ENCODE measurements around the gene TLE1.

Gene TLE1

DNA sequence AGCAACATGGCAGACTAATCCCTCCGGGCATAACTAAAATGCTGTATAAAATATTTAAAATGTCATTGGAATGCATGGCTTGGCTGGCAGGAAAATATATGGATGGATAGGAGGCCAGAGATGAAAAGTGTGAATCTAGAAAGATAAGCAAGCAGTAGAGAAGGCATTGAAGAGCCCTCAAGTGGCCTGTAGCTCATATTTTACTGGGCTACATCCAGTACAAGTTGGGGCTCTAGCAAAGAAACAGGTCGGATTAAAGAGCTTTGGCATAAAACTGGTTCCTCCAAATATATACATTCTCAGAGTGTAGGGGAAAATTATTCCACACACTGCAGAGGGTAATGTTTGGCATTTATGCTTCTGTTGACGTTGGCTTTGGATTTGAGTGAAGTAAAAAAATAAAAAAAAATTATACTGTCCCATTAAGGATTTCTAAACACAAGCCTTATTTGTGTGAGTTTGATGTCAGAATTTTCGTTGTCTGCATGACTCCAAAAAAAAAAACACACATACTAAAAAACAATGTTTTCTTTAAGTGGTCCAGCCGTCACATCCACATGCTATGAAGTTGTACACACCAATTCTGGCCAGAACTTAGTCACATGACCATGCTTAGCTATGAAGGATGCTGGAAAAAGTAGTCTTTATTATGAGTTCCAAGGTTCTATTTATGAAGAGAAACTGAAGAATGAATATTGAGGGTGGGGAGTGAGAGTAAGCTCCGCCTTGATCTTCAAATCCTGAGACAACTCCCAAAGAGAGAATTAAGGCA, 147.0 kb downstream of the TLE1 start:
- no peak overlapping the region for H3K27ac ChIP-seq
- POLR2A ChIA-PET (ENCODE audit: low non-redundant PET) = no interaction called here
- TF ChIP-seq, protein P1, sequence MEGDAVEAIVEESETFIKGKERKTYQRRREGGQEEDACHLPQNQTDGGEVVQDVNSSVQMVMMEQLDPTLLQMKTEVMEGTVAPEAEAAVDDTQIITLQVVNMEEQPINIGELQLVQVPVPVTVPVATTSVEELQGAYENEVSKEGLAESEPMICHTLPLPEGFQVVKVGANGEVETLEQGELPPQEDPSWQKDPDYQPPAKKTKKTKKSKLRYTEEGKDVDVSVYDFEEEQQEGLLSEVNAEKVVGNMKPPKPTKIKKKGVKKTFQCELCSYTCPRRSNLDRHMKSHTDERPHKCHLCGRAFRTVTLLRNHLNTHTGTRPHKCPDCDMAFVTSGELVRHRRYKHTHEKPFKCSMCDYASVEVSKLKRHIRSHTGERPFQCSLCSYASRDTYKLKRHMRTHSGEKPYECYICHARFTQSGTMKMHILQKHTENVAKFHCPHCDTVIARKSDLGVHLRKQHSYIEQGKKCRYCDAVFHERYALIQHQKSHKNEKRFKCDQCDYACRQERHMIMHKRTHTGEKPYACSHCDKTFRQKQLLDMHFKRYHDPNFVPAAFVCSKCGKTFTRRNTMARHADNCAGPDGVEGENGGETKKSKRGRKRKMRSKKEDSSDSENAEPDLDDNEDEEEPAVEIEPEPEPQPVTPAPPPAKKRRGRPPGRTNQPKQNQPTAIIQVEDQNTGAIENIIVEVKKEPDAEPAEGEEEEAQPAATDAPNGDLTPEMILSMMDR (conservative IDR thresholded peaks at IDR 0.05; ENCODE audit: low read depth) = no peak
- no peak for DNase-seq (ENCODE audit: low spot score)
- CTCF ChIA-PET = interaction anchor here (0.7 to 1.1 kb wide), 2 partner anchors 20 to 407 kb away, joined by 3 read pairs; no protein-coding TSS in a partner anchor

DNA sequence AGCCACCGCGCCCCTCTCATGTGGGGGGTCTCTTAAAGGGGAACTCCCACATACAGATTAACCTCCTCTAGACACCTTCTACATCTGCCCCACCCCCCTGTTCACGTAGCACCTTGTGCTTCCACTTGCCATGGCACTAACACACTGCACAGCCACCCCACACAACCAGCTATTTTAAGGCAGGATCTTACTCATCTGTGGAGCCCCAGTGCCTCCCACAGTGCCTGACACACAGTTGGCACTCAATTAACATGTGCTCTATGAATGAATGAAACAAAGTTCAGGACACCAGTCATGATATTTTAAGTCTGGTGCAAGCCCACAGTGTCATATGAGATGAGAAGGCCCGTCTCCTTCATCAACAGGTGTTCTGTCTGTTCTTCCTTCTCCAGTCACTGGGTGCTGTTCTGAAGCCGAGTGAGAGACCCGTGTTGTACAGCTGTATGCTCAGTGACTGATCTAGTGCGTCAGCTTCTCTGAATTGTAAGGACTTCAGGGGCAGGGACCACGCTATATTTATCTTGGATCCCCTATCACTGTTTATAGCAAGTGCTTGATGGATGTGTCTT, 149.1 kb downstream of the TLE1 start:
- DNase-seq (ENCODE audit: low spot score) = no peak
- TF ChIP-seq, protein P1 (conservative IDR thresholded peaks at IDR 0.05; ENCODE audit: low read depth) = no peak
- CTCF ChIA-PET = no interaction called here
- H3K27ac ChIP-seq = no peak overlapping the region
- POLR2A ChIA-PET (ENCODE audit: low non-redundant PET) = no interaction called here

DNA sequence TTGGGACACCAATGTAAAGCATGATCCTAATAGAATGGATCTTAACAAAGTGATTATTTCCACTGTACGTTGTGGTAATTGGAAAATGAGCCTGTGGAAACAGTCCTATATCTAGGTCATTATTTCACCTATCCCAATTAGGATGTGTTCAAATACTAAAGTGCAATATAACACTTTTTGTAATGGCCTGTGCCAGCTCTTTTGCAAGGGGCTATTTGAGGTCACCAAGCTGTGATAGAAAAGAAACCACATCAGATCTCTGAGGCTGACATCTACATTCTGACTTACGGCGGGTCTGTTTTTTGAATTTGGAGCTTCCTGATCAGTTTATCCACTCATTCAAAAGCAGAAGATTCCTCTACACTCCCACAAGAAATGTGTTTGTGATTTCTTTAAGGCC, 150.0 kb downstream of the TLE1 start:
- ChIA-PET POLR2A (ENCODE audit: low non-redundant PET) (no interaction called here), CTCF (interaction anchor here (0.5 to 1.0 kb wide), 2 partner anchors 17 to 134 kb away, joined by 3 to 4 read pairs; no protein-coding TSS in a partner anchor)
- TF ChIP-seq, protein P1 (conservative IDR thresholded peaks at IDR 0.05; ENCODE audit: low read depth) = no peak
- no peak overlapping the region for H3K27ac ChIP-seq
- DNase-seq (ENCODE audit: low spot score) = no peak

DNA sequence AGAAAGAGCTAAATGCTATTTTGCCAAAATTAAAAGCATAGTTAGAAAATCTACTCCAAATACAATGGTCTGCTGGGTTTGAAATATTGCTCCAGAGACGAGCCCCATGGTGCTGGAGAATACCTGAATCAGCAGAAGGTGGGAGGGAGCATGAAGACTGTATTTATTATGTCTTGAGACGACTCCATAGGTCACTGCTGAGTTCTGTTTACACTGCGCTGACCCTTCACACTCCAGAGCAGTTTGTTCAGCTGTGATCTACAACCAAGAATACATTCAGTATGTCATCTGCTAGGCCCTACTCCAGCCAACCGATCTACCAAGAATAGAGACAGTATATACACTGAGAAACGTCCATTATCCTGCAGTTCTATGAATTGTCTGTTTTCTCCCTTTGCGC, 150.5 kb downstream of the TLE1 start:
- DNase-seq (ENCODE audit: low spot score) = no peak
- TF ChIP-seq, protein P1 (conservative IDR thresholded peaks at IDR 0.05; ENCODE audit: low read depth) = no peak
- POLR2A ChIA-PET (ENCODE audit: low non-redundant PET) = no interaction called here
- CTCF ChIA-PET = interaction anchor here (1.0 kb wide), 1 partner anchor 16 kb away, joined by 3 read pairs; no protein-coding TSS in a partner anchor
- no peak overlapping the region for H3K27ac ChIP-seq

DNA sequence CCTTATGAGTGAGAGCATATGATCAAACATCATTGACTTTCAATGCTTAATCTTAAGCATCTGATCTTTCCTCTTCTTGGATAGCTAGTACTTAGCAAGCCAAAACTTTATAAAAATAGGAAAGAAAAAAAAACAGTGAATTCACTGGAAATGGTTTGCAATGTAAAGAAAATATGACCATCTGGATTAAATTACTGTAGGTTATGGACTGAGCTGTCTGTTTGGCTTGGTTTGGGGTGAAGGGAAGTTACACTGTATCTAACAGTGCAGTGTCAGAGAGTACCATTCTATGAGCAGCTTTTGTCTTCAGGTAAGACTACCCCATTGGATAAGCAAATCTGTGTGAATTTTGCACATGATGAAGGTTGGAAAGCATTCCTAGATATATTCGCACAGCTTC, 151.4 kb downstream of the TLE1 start:
- ChIA-PET POLR2A (ENCODE audit: low non-redundant PET) (interaction anchor here (0.7 kb wide), 1 partner anchor 545 kb away, joined by 5 read pairs; no protein-coding TSS in a partner anchor), CTCF (interaction anchor here (0.5 to 0.7 kb wide), 4 partner anchors 28 to 465 kb away, joined by 3 to 5 read pairs (median 3); no protein-coding TSS in a partner anchor)
- H3K27ac ChIP-seq = no peak overlapping the region
- TF ChIP-seq, protein P1 (conservative IDR thresholded peaks at IDR 0.05; ENCODE audit: low read depth) = no peak
- DNase-seq (ENCODE audit: low spot score) = no peak

DNA sequence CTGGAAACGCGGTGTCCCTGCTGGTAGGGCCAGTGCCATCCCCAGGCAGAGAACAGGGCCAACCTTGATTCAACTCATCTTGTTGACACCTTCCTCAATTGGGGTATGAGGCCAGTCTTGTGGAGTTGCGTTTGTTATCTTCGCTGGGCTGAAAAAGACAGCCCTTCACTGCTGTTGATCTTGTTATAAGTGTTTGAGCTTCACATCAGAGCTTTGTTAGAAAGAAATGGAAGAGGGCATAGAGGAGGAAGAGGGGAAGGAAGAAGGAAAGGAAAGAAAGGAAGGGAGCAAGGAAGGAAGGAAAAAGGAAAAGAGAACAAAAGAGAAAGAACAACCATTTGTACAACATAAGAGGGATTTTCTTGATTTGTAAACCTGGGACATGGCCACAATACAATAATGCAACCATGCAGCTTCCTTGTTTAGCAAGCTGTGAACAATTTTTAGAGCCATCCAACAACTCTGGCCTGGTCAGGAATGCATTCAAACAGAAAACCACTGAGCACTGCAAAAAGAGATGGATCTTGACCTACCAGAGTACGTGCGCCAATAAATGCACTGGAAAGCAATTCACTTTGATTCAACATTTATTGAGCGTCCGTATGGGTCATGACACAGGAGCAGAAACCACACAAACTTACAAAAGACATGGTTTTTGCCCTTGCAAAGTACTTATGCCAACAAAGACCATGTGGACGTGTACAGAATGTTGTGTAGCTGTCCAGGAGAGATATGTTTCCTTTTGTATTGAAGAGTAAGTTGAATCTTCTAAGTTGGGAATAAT, 152.9 kb downstream of the TLE1 start:
- ChIA-PET CTCF (no interaction called here), POLR2A (ENCODE audit: low non-redundant PET) (no interaction called here)
- no peak for DNase-seq (ENCODE audit: low spot score)

More for the DNA sequence above, 152.9 kb downstream of the TLE1 start:
- TF ChIP-seq, protein P1 (conservative IDR thresholded peaks at IDR 0.05; ENCODE audit: low read depth) = no peak
- peak overlapping the region; percentile 22; the same call in 1 of the 2 replicates for H3K27ac ChIP-seq

All from RWPE1 (cell line).